Left hindlimb (tissue), 1 donor: ENCODE measurements around the gene POLR3K.
"Not testable (repeated sequence)": the region's sequence is repeated elsewhere in the genome, so short reads cannot be mapped to it uniquely, and the experiment has no call there.

Experiments
- DNase-seq: peaks from one replicate; pipeline ENCODE4 v3.0.0-alpha.2; 2018

POLR3K gene

GRCh38 chr16:42069-42457 is 11.3 kb downstream of the POLR3K start:
- no peak for DNase-seq

GRCh38 chr16:41439-42068 is 11.9 kb downstream of the POLR3K start:
- no peak for DNase-seq

GRCh38 chr16:38941-39892 is 14.2 kb downstream of the POLR3K start:
- no peak for DNase-seq

- DNase-seq: not testable (repeated sequence)
These were observed 15.2 kb downstream of the POLR3K start for GRCh38 chr16:38206-38605.

- DNase-seq: no peak
These were observed 15.9 kb downstream of the POLR3K start for GRCh38 chr16:37511-37910.

GRCh38 chr16:36336-36984 is 16.9 kb downstream of the POLR3K start:
- DNase-seq: no peak

GRCh38 chr16:35678-36305 is 17.6 kb downstream of the POLR3K start:
- no peak for DNase-seq

GRCh38 chr16:35011-35677 is 18.3 kb downstream of the POLR3K start:
- DNase-seq: no peak

GRCh38 chr16:34648-34987 is 18.8 kb downstream of the POLR3K start:
- no peak for DNase-seq

- no peak for DNase-seq
These were observed 19.3 kb downstream of the POLR3K start for GRCh38 chr16:33877-34647.

- DNase-seq: not testable (repeated sequence)
These were observed 20.1 kb downstream of the POLR3K start for GRCh38 chr16:33154-33876.

- not testable (repeated sequence) for DNase-seq
These were observed 22.8 kb downstream of the POLR3K start for GRCh38 chr16:30627-31026.

GRCh38 chr16:25926-26348 is 27.5 kb downstream of the POLR3K start:
- not testable (repeated sequence) for DNase-seq

GRCh38 chr16:24151-24550 is 29.3 kb downstream of the POLR3K start:
- DNase-seq: not testable (repeated sequence)

- not testable (repeated sequence) for DNase-seq
These were observed 32.5 kb downstream of the POLR3K start for GRCh38 chr16:20886-21285.

GRCh38 chr16:17062-17765 is 36.2 kb downstream of the POLR3K start:
- not testable (repeated sequence) for DNase-seq

GRCh38 chr16:10772-11171 is 42.6 kb downstream of the POLR3K start:
- not testable (repeated sequence) for DNase-seq

- DNase-seq: no peak
These were observed 43.3 kb downstream of the POLR3K start for GRCh38 chr16:9903-10665.
